BJ (cell line): ENCODE data around the gene CCL20. TPM values are rescaled to one million over a fixed set of nuclear protein-coding genes. Genes with fewer than 3 reads are reported as not detected.

Source experiments
- CTCF ChIA-PET: fragments of 350-600 bp; formaldehyde crosslinking; extraction: SDS; loops from one replicate; lab custom pipeline; 2021; ENCODE audit warnings: antibody characterized with exemption, inconsistent platforms; lab: Yijun Ruan, JAX
- POLR2A ChIA-PET: fragments of 300-600 bp; sonication (Branson Sonifier 250); formaldehyde crosslinking; extraction: SDS; loops from one replicate; lab custom pipeline; 2021; ENCODE audit warnings: antibody characterized with exemption; lab: Charles Lee
- DNase-seq: peaks from one replicate; pipeline ENCODE4 v3.0.0-alpha.2; 2011; ENCODE audit warnings: low read depth
- H3K27me3 ChIP-seq: 2 replicates; pipeline ENCODE4 v1.6.0; 2011; ENCODE audit warnings: low read length; ENCODE audit not compliant: control insufficient read depth, insufficient read depth
- H3K36me3 ChIP-seq: 2 replicates; pipeline ENCODE4 v1.5.1; 2011; ENCODE audit warnings: low read length; ENCODE audit not compliant: control insufficient read depth, insufficient read depth
- H3K4me3 ChIP-seq: 2 replicates; pipeline ENCODE4 v1.5.1; 2011; ENCODE audit warnings: low read depth, mild to moderate bottlenecking, control low read depth, low read length
- CTCF ChIP-seq: IDR thresholded peaks from 2 replicates; pipeline ENCODE4 v1.5.1; 2011; ENCODE audit warnings: low read depth, mild to moderate bottlenecking, control low read depth, inconsistent platforms, low read length, moderate library complexity; ENCODE audit not compliant: insufficient read depth
- polyA plus RNA-seq: library from polyadenylated mRNA; depleted of rRNA; stranded (reverse); fragments of >200 nt; gene quantifications from 2 replicates; pipeline ENCODE4 v1.2.3, GENCODE V29; 2011

Gene CCL20
- polyA plus RNA-seq, 1 experiment = not detected

- Histone ChIP-seq H3K4me3 (no peak overlapping the region), H3K27me3 (no peaks in the 10 kb centered on the region), H3K36me3 (no peaks in the 10 kb centered on the region)
- no peak for TF ChIP-seq CTCF
- ChIA-PET CTCF (no interaction called here), POLR2A (no interaction called here)
- no peak for DNase-seq
Observed at GRCh38 chr2:227812001-227812400, 1.6 kb upstream of the CCL20 start.

- no peak overlapping the region for H3K4me3 ChIP-seq
- TF ChIP-seq CTCF = no peak
- ChIA-PET POLR2A (no interaction called here), CTCF (no interaction called here)
- no peak for DNase-seq
- no peaks in the 10 kb centered on the region for H3K27me3 ChIP-seq
- H3K36me3 ChIP-seq = no peaks in the 10 kb centered on the region
Observed at GRCh38 chr2:227813229-227813561, 447 bp upstream of the CCL20 start.

- no peak for DNase-seq
- CTCF ChIA-PET = no interaction called here
- TF ChIP-seq CTCF = no peak
- Histone ChIP-seq H3K27me3 (no peaks in the 10 kb centered on the region), H3K4me3 (no peak overlapping the region), H3K36me3 (no peaks in the 10 kb centered on the region)
- POLR2A ChIA-PET = interaction anchor here (0.7 kb wide), 1 partner anchor 29 kb away, joined by 4 read pairs; no protein-coding TSS in a partner anchor
Observed at GRCh38 chr2:227815066-227815465, 1.4 kb downstream of the CCL20 start.

GRCh38 chr2:227816507-227817294 lies 3.1 kb downstream of the CCL20 start:
- no peaks in the 10 kb centered on the region for H3K27me3 ChIP-seq
- TF ChIP-seq CTCF = no peak
- H3K36me3 ChIP-seq = no peaks in the 10 kb centered on the region
- no peak overlapping the region for H3K4me3 ChIP-seq
- CTCF ChIA-PET = no interaction called here
- POLR2A ChIA-PET = no interaction called here
- DNase-seq = no peak

GRCh38 chr2:227817336-227817735 lies 3.7 kb downstream of the CCL20 start:
- POLR2A ChIA-PET = no interaction called here
- Histone ChIP-seq H3K36me3 (no peaks in the 10 kb centered on the region), H3K27me3 (no peaks in the 10 kb centered on the region), H3K4me3 (no peak overlapping the region)
- no peak for TF ChIP-seq CTCF
- CTCF ChIA-PET = no interaction called here
- no peak for DNase-seq
